ENCODE results near the gene CATSPER1. TPM values are rescaled to one million over a fixed set of nuclear protein-coding genes. Genes with fewer than 3 reads are reported as not detected.

CATSPER1 gene
- 0.26 and 0.43 TPM in 2 replicates for total RNA-seq

DNA sequence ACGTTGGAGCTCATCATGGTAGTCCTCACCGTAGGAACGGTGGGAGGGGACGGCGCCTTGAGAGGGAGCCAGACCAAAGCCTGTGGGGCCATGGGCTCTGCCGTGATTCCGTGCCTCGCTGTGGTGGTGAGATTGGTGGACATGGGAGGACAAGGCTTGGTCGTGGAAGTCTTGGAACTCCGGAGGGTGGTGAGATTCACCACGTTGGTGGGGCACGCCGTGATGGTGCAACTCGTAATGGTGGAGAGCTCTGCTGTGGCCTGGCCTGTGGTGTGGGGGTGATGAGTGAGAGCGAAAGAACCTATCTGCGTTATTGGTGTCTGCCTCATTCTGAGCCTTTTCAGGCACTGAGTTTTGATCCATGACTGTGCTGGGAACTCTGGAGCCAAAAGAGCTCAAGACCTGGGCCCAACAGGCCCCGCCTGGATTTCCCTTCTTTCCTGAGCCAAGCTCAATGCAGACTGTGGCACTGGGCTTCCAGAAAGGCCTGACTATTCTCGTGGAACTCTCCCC is at the start of gene CATSPER1:
TSS of gene CATSPER1 (minus strand) at position 463 of the 513 bp plus-strand sequence. CDS start at position 363, 100 bp downstream.

DNA sequence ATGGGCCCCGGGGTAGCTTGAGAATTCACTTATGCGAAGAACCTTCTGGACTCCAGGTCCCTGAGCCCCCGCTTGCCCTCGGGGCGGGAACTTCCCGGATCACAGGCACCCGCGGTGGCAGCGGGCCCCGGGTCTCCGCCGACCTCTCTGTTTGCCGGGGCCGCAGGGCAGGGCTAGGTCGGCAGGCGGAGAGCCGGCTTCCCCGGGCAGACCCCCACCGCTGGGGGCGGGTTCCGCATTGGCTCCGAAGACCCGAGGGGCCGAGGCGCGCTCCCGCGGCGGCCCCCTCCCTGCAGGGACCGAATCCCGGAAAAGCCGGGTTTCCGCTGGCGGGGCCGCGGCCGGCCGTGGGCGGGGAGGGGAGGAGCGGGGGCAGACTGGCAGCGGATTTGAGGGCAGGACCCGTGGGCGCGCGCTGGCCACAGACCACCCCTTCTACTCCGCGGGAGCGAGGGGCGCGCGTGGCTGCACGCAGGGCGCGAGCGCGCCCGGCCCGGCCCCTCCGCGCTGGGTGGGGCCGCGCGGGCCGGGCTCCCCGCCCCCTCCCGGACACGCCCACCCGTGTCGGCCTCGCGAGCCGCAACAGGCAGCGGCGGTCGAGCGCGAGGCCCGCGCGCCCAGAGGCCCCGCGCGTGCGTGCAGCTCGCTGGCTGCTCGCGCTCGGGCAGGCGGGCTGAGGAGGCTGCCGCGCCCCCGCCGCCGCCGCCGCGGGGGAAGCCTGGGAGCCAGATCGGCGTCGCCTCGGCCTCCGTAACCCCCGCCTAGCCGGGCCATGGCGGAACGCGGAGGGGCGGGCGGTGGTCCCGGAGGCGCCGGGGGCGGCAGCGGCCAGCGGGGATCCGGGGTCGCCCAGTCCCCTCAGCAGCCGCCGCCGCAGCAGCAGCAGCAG is 43.7 kb upstream of the CATSPER1 start, which contains the start of gene PACS1:
TSS of gene PACS1 (plus strand) at position 558 of the 889 bp plus-strand sequence. CDS start at position 773, 215 bp downstream.

GRCh38 chr11:66051766-66052663 is 25.7 kb upstream of the CATSPER1 start, which contains the start of gene SF3B2:
TSS of gene SF3B2 (plus strand) at chr11:66052364. CDS start at chr11:66052385, 21 bp downstream.

GRCh38 chr11:66048547-66049323 is 22.5 kb upstream of the CATSPER1 start, which contains the start of gene GAL3ST3:
TSS of gene GAL3ST3 (minus strand) at chr11:66049161. CDS start at chr11:66045415, 3,746 bp downstream.

DNA sequence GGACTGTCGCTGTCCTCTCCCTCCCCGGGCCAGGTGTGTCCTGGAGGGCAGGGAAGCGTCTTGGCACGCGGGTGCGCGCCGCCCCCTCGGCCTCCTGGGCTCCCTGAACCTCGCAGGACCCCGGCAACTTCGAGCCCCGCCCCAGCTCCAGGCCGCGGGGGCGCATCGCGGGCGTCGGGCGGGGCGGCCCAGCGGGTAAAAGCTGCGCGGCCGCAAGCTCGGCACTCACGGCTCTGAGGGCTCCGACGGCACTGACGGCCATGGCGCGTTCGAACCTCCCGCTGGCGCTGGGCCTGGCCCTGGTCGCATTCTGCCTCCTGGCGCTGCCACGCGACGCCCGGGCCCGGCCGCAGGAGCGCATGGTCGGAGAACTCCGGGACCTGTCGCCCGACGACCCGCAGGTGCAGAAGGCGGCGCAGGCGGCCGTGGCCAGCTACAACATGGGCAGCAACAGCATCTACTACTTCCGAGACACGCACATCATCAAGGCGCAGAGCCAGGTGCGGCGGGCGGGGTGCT is 14.4 kb downstream of the CATSPER1 start, which contains the start of gene CST6:
TSS of gene CST6 (plus strand) at position 224 of the 519 bp plus-strand sequence. CDS start at position 261, 37 bp downstream.

GRCh38 chr11:66001942-66002647 is 24.2 kb downstream of the CATSPER1 start, which contains the start of the genes BANF1 and EIF1AD:
TSS of gene BANF1 (plus strand) at chr11:66002503. CDS start at chr11:66003251, 748 bp downstream.
TSS of gene EIF1AD (minus strand) at chr11:66002157. CDS start at chr11:66000389, 1,768 bp downstream.

Other genes starting within 250 kb of the CATSPER1 start
- 11.8 and 14.9 TPM in 2 replicates for gene AP5B1, start 245.5 kb downstream of the CATSPER1 start, total RNA-seq
- gene OVOL1, start 239.4 kb downstream of the CATSPER1 start, total RNA-seq: not detected in 2 replicates
- gene SNX32, start 192.5 kb downstream of the CATSPER1 start, total RNA-seq: 1.2 and 2.2 TPM in 2 replicates
- 577 and 633 TPM in 2 replicates for gene CFL1, start 168.3 kb downstream of the CATSPER1 start, total RNA-seq
- gene MUS81, start 166.0 kb downstream of the CATSPER1 start, total RNA-seq: 29.2 and 34.4 TPM in 2 replicates
- gene EFEMP2, start 153.7 kb downstream of the CATSPER1 start, total RNA-seq: 102 and 105 TPM in 2 replicates
- gene CTSW, start 146.6 kb downstream of the CATSPER1 start, total RNA-seq: 0.13 TPM in 1 of 2 replicates, not detected in the other
- gene FIBP, start 138.0 kb downstream of the CATSPER1 start, total RNA-seq: 130 and 132 TPM in 2 replicates
- 57.9 and 60.6 TPM in 2 replicates for gene CCDC85B, start 135.8 kb downstream of the CATSPER1 start, total RNA-seq
- gene FOSL1, start 126.1 kb downstream of the CATSPER1 start, total RNA-seq: 13.1 and 26.1 TPM in 2 replicates
- 26.8 and 32.6 TPM in 2 replicates for gene C11orf68, start 107.4 kb downstream of the CATSPER1 start, total RNA-seq
- gene DRAP1, start 107.1 kb downstream of the CATSPER1 start, total RNA-seq: 147 and 149 TPM in 2 replicates
- gene TSGA10IP, start 81.0 kb downstream of the CATSPER1 start, total RNA-seq: not detected in 2 replicates
- 24.2 and 24.4 TPM in 2 replicates for gene SART1, start 64.7 kb downstream of the CATSPER1 start, total RNA-seq
- 26.6 and 27.2 TPM in 2 replicates for gene EIF1AD, start 24.3 kb downstream of the CATSPER1 start, total RNA-seq
- gene BANF1, start 24.0 kb downstream of the CATSPER1 start, total RNA-seq: 37.4 and 40.0 TPM in 2 replicates
- 3.0 and 7.6 TPM in 2 replicates for gene CST6, start 14.5 kb downstream of the CATSPER1 start, total RNA-seq
- 0.32 TPM in 1 of 2 replicates, not detected in the other for gene GAL3ST3, start 22.7 kb upstream of the CATSPER1 start, total RNA-seq
- gene SF3B2, start 25.9 kb upstream of the CATSPER1 start, total RNA-seq: 116 and 131 TPM in 2 replicates
- gene PACS1, start 43.8 kb upstream of the CATSPER1 start, total RNA-seq: 29.5 and 36.6 TPM in 2 replicates
- gene KLC2, start 231.2 kb upstream of the CATSPER1 start, total RNA-seq: 11.1 and 12.5 TPM in 2 replicates
- gene RAB1B, start 242.2 kb upstream of the CATSPER1 start, total RNA-seq: 74.4 and 77.1 TPM in 2 replicates

Data from articular chondrocyte of knee joint (primary cell).